Measurements from ENCODE around the gene SH3BGR. TPM values are rescaled to one million over a fixed set of nuclear protein-coding genes. Genes with fewer than 3 reads are reported as not detected.

The SH3BGR gene
- total and polyA plus RNA-seq, 2 of the 8 experiments (the other 6 are each of a cell fraction or from before 2014, with no cell fraction given), result 2.1 to 5.9 TPM

DNA sequence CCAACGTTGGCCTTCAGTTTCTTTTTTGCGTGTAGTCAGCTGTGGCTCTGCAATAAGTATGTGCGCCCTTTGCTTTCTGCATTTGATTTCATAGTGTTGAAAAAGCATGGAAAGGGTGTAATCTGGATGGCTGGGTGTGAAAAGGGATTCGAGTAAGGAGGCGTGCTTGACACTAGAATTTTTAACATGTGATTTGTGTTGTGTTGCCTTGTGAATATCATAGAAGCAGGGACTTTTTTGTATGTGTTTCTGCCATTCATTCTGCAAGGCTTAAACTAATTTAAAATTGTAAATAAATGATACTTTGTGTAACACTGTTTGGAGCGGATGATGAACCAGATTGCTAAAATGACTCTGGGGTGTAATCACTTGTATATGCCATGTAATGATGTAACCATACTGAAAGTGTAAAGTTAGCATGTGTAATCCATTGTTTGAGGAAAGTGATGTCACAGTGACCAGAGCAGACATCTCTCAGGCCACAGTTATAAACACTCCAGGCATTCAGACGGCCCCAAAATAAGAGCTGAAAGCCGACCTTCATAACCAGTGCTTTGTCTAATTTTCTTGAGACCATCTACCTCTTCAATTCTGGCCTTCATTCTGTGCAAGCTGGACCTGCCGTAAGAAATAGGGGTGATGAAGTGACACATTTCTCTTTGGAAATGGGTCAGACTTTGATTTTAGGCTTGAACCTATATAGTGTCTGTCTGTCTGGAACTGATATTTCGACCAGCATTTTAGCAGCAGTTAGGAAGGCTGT lies 618 bp downstream of the SH3BGR start:
- H3K9ac ChIP-seq (replicated peaks in 1 of 4; ENCODE audit: extremely low read depth in 1 of 4, low read depth in 3 of 4, low read length in 3 of 4), result no peak overlapping the region
- WGBS, 2 experiments (ENCODE audit: extremely low coverage in 1 of 2, insufficient coverage in 1 of 2, insufficient read length in 1 of 2, insufficient replicate concordance in 2 of 2, low coverage in 1 of 2, low lambda C conversion rate in 2 of 2, missing lambda C conversion rate in 1 of 2), result 82% methylated on average over 10 of the region's 10 CpGs; no CpG with 5 or more reads in 1 of the 2 experiments
- TF ChIP-seq RNF2 (IDR thresholded peaks at IDR 0.05; ENCODE audit: borderline replicate concordance, low read depth, low read length, missing control alignments, poor library complexity, severe bottlenecking) (no peak), FOSL1 (IDR thresholded peaks at IDR 0.05; ENCODE audit: insufficient read depth, low read depth, low read length) (no peak), MAFK (IDR thresholded peaks at IDR 0.05; ENCODE audit: low read depth, low read length) (no peak), CEBPB (IDR thresholded peaks at IDR 0.05; ENCODE audit: low read depth, low read length) (no peak), RXRA (IDR thresholded peaks at IDR 0.05; ENCODE audit: insufficient read depth, low read depth, low read length) (no peak), CHD2 (IDR thresholded peaks at IDR 0.05; ENCODE audit: low read length) (no peak), BRCA1 (IDR thresholded peaks at IDR 0.05; ENCODE audit: low read depth, low read length) (no peak), JUND (IDR thresholded peaks at IDR 0.05; ENCODE audit: low read length) (no peak), TCF12 (IDR thresholded peaks at IDR 0.05; ENCODE audit: low read depth, low read length) (no peak), EP300 (IDR thresholded peaks at IDR 0.05; ENCODE audit: borderline replicate concordance in 1 of 2, low read depth in 2 of 2, low read length in 2 of 2) (no peak)
- TF ChIP-seq, protein P1, sequence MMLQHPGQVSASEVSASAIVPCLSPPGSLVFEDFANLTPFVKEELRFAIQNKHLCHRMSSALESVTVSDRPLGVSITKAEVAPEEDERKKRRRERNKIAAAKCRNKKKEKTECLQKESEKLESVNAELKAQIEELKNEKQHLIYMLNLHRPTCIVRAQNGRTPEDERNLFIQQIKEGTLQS (IDR thresholded peaks at IDR 0.05; ENCODE audit: insufficient read depth, low read depth, low read length), result no peak

More for the DNA sequence above, 618 bp downstream of the SH3BGR start:
- no peak overlapping the region for H2AK5ac ChIP-seq (ENCODE audit: low read depth, low read length)
- H3K14ac ChIP-seq (ENCODE audit: insufficient read length), result no peak overlapping the region
- H2BK15ac ChIP-seq (ENCODE audit: low read length), result no peak overlapping the region
- no peak overlapping the region for H2BK12ac ChIP-seq (ENCODE audit: low read depth, low read length)
- peak overlapping the region; percentile 1 to 21; a peak in 2 of 4 replicates for H3K4me2 ChIP-seq (ENCODE audit: insufficient read depth in 1 of 2, low read depth in 2 of 2, low read length in 2 of 2)
- peak overlapping the region in 2 of 4 experiments; percentile 5 to 29; a peak in 2 of 8 replicates for H3K4me3 ChIP-seq (ENCODE audit: extremely low read depth in 1 of 4, insufficient read depth in 2 of 4, low read depth in 3 of 4, low read length in 4 of 4)
- H3K79me2 ChIP-seq (ENCODE audit: control insufficient read depth in 1 of 2, insufficient read depth in 2 of 2, low read length in 2 of 2), result no peaks in the 10 kb centered on the region
- H2BK5ac ChIP-seq (ENCODE audit: low read depth, low read length), result no peak overlapping the region
- H2AFZ ChIP-seq (ENCODE audit: low read length), result no peak overlapping the region
- no peaks in the 10 kb centered on the region for H3K9me3 ChIP-seq (ENCODE audit: insufficient read depth in 2 of 2, low read depth in 1 of 2, low read length in 1 of 2)
- H3K18ac ChIP-seq (ENCODE audit: extremely low read depth, low read length), result no peak overlapping the region; the same call in 1 of the 2 replicates
- no peaks in the 10 kb centered on the region for H3K79me1 ChIP-seq (ENCODE audit: low read depth, low read length)
- H4K8ac ChIP-seq (ENCODE audit: extremely low read depth, insufficient read depth, low read length), result no peak overlapping the region
- no peaks in the 10 kb centered on the region; the same call in 1 of the 2 replicates for H3K23me2 ChIP-seq (ENCODE audit: low read depth, low read length)
- H2BK120ac ChIP-seq (replicated peaks; ENCODE audit: low read depth, low read length), result no peak overlapping the region
- CTCF ChIA-PET (ENCODE audit: partially characterized antibody), result interaction anchor here (0.5 to 1.3 kb wide), 3 partner anchors 11 to 188 kb away, joined by 3 to 4 read pairs (median 3); no protein-coding TSS in a partner anchor
- no peak overlapping the region for H3K4ac ChIP-seq (replicated peaks; ENCODE audit: insufficient read length, low read depth, low read length)
- H3K23ac ChIP-seq (ENCODE audit: insufficient read length), result no peak overlapping the region
- no peaks in the 10 kb centered on the region for H3K36me3 ChIP-seq (ENCODE audit: control insufficient read depth in 2 of 4, insufficient read depth in 4 of 4, low read length in 3 of 4)
- FAIRE-seq (no peak), DNase-seq (ENCODE audit: low read depth in 1 of 2, low spot score in 2 of 2) (no peak)
- POLR2A ChIA-PET (ENCODE audit: partially characterized antibody), result no interaction called here
- H4K5ac ChIP-seq (ENCODE audit: insufficient read length, low read depth, low read length), result no peak overlapping the region
- no peak overlapping the region for H2BK20ac ChIP-seq (ENCODE audit: low read length)
- H3K27ac ChIP-seq (ENCODE audit: low read depth, low read length), result no peak overlapping the region
- no peaks in the 10 kb centered on the region for H3K27me3 ChIP-seq (replicated peaks in 1 of 4; ENCODE audit: control insufficient read depth in 3 of 4, extremely low read depth in 1 of 4, insufficient read depth in 3 of 4, low read length in 3 of 4)
- H4K91ac ChIP-seq (replicated peaks; ENCODE audit: insufficient read length, low read length), result no peak overlapping the region
- peaks cover 0 to 6% (median 0%) of the 10 kb centered on the region in 4 experiments; a peak in 4 of 7 replicates for H3K4me1 ChIP-seq (replicated peaks in 1 of 4; ENCODE audit: control insufficient read depth in 3 of 4, insufficient read depth in 4 of 4, low read length in 3 of 4)
- H4K20me1 ChIP-seq (replicated peaks in 1 of 2; ENCODE audit: control insufficient read depth in 1 of 2, insufficient read depth in 2 of 2, low read length in 2 of 2), result no peaks in the 10 kb centered on the region
- H3K56ac ChIP-seq (replicated peaks; ENCODE audit: insufficient read length, low read depth, low read length), result no peak overlapping the region
